ENCODE measurements around the gene NPEPL1.

DNA sequence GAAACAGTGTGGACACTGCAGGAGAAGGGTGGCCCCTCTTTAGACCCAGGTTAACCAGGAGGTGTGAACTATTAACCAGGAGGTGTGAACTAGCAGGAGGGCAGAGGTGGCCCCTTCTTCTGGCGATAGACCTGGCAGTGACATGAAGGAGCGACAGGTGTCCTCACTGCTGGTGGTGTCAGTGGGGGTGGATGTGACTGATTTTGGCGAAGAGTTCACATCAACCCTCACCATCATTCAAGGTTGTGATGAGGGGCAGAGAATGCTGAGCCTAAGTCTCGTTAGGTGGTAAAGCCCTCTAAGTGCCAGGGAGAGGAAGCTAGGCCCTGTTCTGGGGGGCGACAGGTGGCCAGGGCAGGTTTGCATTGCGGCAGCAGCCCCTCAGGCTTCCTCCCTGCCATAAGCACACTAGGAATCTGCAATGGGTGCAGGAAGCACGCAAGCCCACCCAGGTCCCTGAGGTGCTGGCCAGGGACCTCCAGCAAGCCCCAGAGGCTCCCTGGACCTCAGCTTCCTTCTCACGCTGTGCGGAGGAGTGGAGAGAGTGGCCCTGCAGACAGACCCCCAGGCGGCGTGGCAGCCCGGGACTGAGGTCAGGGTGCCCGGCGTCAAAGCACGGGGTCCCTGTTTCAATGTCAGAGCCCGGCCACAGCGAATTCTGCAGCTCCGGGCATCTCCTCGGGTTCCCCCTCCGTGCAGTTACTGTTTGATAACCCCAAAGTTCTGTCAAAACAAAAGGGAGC is 13.7 kb downstream of the NPEPL1 start:
- TF ChIP-seq, protein P1, sequence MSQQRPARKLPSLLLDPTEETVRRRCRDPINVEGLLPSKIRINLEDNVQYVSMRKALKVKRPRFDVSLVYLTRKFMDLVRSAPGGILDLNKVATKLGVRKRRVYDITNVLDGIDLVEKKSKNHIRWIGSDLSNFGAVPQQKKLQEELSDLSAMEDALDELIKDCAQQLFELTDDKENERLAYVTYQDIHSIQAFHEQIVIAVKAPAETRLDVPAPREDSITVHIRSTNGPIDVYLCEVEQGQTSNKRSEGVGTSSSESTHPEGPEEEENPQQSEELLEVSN (IDR thresholded peaks at IDR 0.05) = no peak
- TF ChIP-seq, protein P2, sequence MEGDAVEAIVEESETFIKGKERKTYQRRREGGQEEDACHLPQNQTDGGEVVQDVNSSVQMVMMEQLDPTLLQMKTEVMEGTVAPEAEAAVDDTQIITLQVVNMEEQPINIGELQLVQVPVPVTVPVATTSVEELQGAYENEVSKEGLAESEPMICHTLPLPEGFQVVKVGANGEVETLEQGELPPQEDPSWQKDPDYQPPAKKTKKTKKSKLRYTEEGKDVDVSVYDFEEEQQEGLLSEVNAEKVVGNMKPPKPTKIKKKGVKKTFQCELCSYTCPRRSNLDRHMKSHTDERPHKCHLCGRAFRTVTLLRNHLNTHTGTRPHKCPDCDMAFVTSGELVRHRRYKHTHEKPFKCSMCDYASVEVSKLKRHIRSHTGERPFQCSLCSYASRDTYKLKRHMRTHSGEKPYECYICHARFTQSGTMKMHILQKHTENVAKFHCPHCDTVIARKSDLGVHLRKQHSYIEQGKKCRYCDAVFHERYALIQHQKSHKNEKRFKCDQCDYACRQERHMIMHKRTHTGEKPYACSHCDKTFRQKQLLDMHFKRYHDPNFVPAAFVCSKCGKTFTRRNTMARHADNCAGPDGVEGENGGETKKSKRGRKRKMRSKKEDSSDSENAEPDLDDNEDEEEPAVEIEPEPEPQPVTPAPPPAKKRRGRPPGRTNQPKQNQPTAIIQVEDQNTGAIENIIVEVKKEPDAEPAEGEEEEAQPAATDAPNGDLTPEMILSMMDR (IDR thresholded peaks at IDR 0.05; ENCODE audit: control extremely low read depth in 1 of 3, insufficient read depth in 1 of 3, low read depth in 1 of 3, low read length in 3 of 3) = no peak
- TF ChIP-seq BRCA1 (IDR thresholded peaks at IDR 0.05; ENCODE audit: low read depth, low read length) = no peak

All from H1 (cell line).